Stimulated activated naive B cell treated with anti-CD40 and anti-IgM and Interleukin-4, amounts not matched to agents 10 μg/mL and 1 μg/mL and 100 μg/mL, for 72 hours (primary cell): ENCODE results near the gene SIX3.

ENCODE experiments used
- ATAC-seq, 2 donors: fragments of 150-1000 bp; cut with Tn5 transposase; replicated peaks; 2 replicates each; pipeline ENCODE4 v1.10.0; 2021; ENCODE audit warnings: moderate library complexity in 1 of 2
- DNase-seq: peaks from one replicate; pipeline ENCODE4 v3.0.0; 2021
- H3K27ac Mint-ChIP-seq: one replicate; pipeline ENCODE4 v1.8.0; 2022; ENCODE audit warnings: mild to moderate bottlenecking, mixed read lengths
- H3K27me3 Mint-ChIP-seq, 2 donors: one replicate each; pipeline ENCODE4 v1.8.0; 2022; ENCODE audit warnings: mixed read lengths in 2 of 2
- H3K36me3 Mint-ChIP-seq, 2 donors: one replicate each; pipeline ENCODE4 v1.8.0; 2022; ENCODE audit warnings: mixed read lengths in 2 of 2, mild to moderate bottlenecking in 1 of 2
- H3K4me1 Mint-ChIP-seq, 2 donors: one replicate each; pipeline ENCODE4 v1.8.0; 2022; ENCODE audit warnings: mixed read lengths in 2 of 2, mild to moderate bottlenecking in 1 of 2
- H3K4me3 Mint-ChIP-seq, 2 donors: one replicate each; pipeline ENCODE4 v1.8.0; 2022; ENCODE audit warnings: mild to moderate bottlenecking in 2 of 2, mixed read lengths in 2 of 2, moderate library complexity in 1 of 2
- H3K9me3 Mint-ChIP-seq, 2 donors: one replicate each; pipeline ENCODE4 v1.8.0; 2022; ENCODE audit warnings: mixed read lengths in 2 of 2, mild to moderate bottlenecking in 1 of 2

Gene SIX3

DNA sequence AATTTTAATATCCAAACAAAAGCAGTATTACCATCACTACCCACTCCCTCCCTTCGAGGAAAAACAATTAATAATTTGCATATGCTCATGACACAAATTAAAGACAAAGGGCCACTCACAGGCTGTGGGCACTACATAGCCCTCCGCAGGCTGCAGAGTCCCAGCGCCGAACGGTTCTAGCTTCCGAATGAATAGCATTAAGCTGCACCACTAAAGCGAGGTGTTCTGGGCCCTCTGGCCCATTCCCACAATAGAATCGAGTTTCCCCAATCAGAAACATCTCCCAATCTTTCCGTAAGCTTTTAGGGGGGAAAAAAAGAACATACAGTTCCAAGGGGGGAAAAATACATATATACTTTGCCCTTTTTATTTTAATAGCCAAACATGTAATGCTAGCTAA, 14.5 kb upstream of the SIX3 start:
- no peak overlapping the region for H3K27ac Mint-ChIP-seq
- DNase-seq, result no peak
- peaks cover 14 to 26% of the 10 kb centered on the region in 2 donors for H3K4me1 Mint-ChIP-seq
- H3K4me3 Mint-ChIP-seq, result no peak overlapping the region
- no peak for ATAC-seq
- no peaks in the 10 kb centered on the region for H3K9me3 Mint-ChIP-seq
- H3K36me3 Mint-ChIP-seq, result no peaks in the 10 kb centered on the region
- H3K27me3 Mint-ChIP-seq, result peaks cover 55 to 78% of the 10 kb centered on the region in 2 donors

- Mint-ChIP-seq H3K4me3 (peak overlapping the region; percentile 57 to 58), H3K4me1 (peaks cover 22 to 33% of the 10 kb centered on the region in 2 donors), H3K27me3 (peaks cover 64 to 80% of the 10 kb centered on the region in 2 donors), H3K36me3 (peaks cover 4% of the 10 kb centered on the region in 2 donors), H3K9me3 (peaks cover 0 to 2% of the 10 kb centered on the region in 2 donors), H3K27ac (peak overlapping the region; percentile 80)
- DNase-seq (no peak), ATAC-seq (no peak)
Measured at GRCh38 chr2:44927985-44928482, 13.5 kb upstream of the SIX3 start.

DNA sequence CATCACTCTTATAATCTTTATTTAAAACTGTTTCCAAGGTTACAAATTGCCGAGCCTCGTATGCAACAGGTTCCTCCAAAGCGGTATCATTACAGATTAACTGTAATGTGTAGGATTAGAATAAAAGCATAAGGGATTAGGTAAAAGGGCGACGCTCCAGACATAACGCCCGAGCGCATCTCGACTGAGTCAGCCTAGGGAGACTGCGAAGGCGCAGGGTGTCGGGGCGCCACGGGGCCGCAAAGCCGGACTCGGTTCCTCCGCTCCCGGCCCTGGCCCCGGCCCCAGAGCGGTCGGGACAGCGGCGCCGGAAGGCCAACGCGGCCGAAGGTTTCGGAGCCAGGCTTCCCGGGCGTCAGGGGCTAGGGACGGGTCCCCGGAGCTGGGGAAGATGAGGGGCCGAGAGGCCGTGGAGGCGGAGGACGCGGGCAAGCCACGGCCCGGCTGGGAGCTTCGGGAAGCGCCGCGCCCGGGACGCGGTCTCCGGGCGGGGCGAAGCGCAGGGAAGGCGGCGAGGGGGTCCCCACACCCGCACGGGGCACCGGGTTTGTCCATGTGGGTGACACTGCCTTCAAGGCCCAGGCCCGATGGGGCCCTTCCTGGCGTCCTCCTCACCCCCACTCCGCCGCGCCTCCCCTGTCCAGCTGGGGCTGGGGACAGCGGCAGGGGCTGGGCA, 12.9 kb upstream of the SIX3 start:
- Mint-ChIP-seq H3K36me3 (peaks cover 4% of the 10 kb centered on the region in 2 donors), H3K4me1 (peaks cover 28 to 39% of the 10 kb centered on the region in 2 donors), H3K9me3 (peaks cover 0 to 3% of the 10 kb centered on the region in 2 donors), H3K27ac (peak overlapping the region; percentile 80), H3K27me3 (peaks cover 68 to 80% of the 10 kb centered on the region in 2 donors), H3K4me3 (peak overlapping the region; percentile 57 to 58)
- no peak for DNase-seq
- ATAC-seq, result no peak

- DNase-seq (no peak), ATAC-seq (no peak)
- Mint-ChIP-seq H3K4me3 (peak overlapping the region; percentile 25 to 62), H3K27ac (peak overlapping the region; percentile 42), H3K4me1 (peaks cover 33 to 45% of the 10 kb centered on the region in 2 donors), H3K36me3 (peaks cover 4% of the 10 kb centered on the region in 2 donors), H3K27me3 (peaks cover 68 to 80% of the 10 kb centered on the region in 2 donors), H3K9me3 (peaks cover 0 to 4% of the 10 kb centered on the region in 2 donors)
Measured at GRCh38 chr2:44929159-44929734, 12.3 kb upstream of the SIX3 start.

GRCh38 chr2:44929735-44930273, 11.7 kb upstream of the SIX3 start:
- H3K9me3 Mint-ChIP-seq, result peaks cover 0 to 4% of the 10 kb centered on the region in 2 donors
- peaks cover 4% of the 10 kb centered on the region in 2 donors for H3K36me3 Mint-ChIP-seq
- H3K4me3 Mint-ChIP-seq, result peak overlapping the region; percentile 63 to 68
- peaks cover 36 to 51% of the 10 kb centered on the region in 2 donors for H3K4me1 Mint-ChIP-seq
- DNase-seq, result no peak
- H3K27me3 Mint-ChIP-seq, result peaks cover 73 to 84% of the 10 kb centered on the region in 2 donors
- no peak for ATAC-seq
- peak overlapping the region; percentile 74 for H3K27ac Mint-ChIP-seq

- ATAC-seq (no peak), DNase-seq (no peak)
- peaks cover 4% of the 10 kb centered on the region in 2 donors for H3K36me3 Mint-ChIP-seq
- peaks cover 70 to 86% of the 10 kb centered on the region in 2 donors for H3K27me3 Mint-ChIP-seq
- H3K4me3 Mint-ChIP-seq, result peak overlapping the region; percentile 63 to 68
- peak overlapping the region; percentile 83 for H3K27ac Mint-ChIP-seq
- H3K9me3 Mint-ChIP-seq, result peaks cover 0 to 4% of the 10 kb centered on the region in 2 donors
- peaks cover 41 to 58% of the 10 kb centered on the region in 2 donors for H3K4me1 Mint-ChIP-seq
Measured at GRCh38 chr2:44930274-44931197, 11.0 kb upstream of the SIX3 start.

GRCh38 chr2:44931198-44931780, 10.2 kb upstream of the SIX3 start:
- peak overlapping the region; percentile 83 for H3K27ac Mint-ChIP-seq
- H3K9me3 Mint-ChIP-seq, result peaks cover 0 to 4% of the 10 kb centered on the region in 2 donors
- peak overlapping the region in 1 of 2 donors; percentile 9 for H3K4me3 Mint-ChIP-seq
- H3K36me3 Mint-ChIP-seq, result peaks cover 4% of the 10 kb centered on the region in 2 donors
- peaks cover 42 to 65% of the 10 kb centered on the region in 2 donors for H3K4me1 Mint-ChIP-seq
- DNase-seq (no peak), ATAC-seq (no peak)
- peaks cover 71 to 86% of the 10 kb centered on the region in 2 donors for H3K27me3 Mint-ChIP-seq

DNA sequence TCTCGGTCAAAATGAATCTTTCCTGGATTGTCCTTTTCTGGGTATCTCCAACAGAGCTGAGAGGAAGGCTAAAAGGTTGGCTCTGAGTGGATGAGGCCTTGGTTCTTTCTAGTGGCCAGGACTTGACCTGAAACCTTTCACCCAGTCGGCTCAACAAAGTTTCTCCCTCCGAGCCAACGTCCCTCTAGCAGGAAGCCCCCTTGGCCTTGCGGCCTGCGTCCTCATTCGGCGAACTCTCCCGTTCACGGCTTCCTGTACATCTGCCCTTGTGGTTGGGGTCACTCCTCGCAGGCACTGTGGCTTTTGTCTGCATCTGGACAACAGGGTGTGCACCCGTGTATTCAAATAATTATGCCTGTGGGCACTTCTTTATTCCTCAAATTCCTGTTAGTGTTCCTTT, 9.4 kb upstream of the SIX3 start:
- peaks cover 4% of the 10 kb centered on the region in 2 donors for H3K36me3 Mint-ChIP-seq
- no peak for DNase-seq
- no peak for ATAC-seq
- peak overlapping the region; percentile 63 for H3K27ac Mint-ChIP-seq
- peaks cover 44 to 71% of the 10 kb centered on the region in 2 donors for H3K4me1 Mint-ChIP-seq
- peak overlapping the region in 1 of 2 donors; percentile 45 for H3K4me3 Mint-ChIP-seq
- peaks cover 0 to 4% of the 10 kb centered on the region in 2 donors for H3K9me3 Mint-ChIP-seq
- peaks cover 75 to 90% of the 10 kb centered on the region in 2 donors for H3K27me3 Mint-ChIP-seq

DNA sequence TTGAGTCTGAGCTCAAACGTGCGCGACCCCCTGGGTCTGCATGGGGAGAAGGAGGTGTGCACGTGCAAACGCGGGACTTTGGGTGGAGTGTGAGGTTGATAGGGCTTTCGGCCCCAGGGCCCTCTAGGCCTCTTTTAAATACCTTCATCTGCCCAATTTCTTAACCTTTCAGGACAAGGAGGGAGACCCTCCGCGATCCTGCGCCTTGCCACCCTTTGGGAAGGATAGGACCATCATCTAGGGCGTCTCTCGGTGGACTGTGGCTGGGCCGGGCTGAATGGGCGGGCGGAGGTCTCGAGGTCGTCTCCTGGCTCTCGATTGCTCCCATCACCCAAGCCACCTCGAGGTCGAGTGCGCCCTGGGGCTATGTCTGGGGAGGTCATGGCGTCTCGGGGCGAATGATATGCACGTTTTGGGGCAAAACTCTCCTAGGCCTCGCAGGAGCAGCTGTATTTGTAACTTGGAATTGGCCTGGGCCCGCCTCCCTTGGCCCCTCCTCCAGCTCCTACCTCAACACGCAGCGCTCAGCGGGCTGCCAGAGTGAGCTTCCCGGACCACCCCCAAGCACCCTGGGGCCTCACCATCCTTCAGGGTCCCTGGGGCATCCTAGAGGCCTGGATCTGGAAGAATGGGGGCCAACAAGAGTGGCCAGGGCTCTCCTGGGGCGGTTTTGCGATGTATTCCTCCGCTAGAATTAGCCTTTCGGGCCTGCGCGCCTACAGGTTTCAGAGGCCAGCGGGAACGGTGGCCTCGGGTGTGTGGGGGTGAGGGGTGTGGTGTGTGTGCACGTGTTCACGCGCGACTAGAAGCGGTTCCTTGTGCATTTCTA, 8.7 kb upstream of the SIX3 start:
- Mint-ChIP-seq H3K9me3 (peaks cover 0 to 4% of the 10 kb centered on the region in 2 donors), H3K27me3 (peaks cover 78 to 92% of the 10 kb centered on the region in 2 donors), H3K4me3 (peak overlapping the region; percentile 11 to 45), H3K36me3 (peaks cover 4% of the 10 kb centered on the region in 2 donors), H3K27ac (peak overlapping the region; percentile 63), H3K4me1 (peaks cover 44 to 78% of the 10 kb centered on the region in 2 donors)
- ATAC-seq, result no peak
- no peak for DNase-seq

GRCh38 chr2:44933434-44933951, 8.0 kb upstream of the SIX3 start:
- no peak for ATAC-seq
- peak overlapping the region; percentile 5 to 60 for H3K4me3 Mint-ChIP-seq
- H3K27me3 Mint-ChIP-seq, result peaks cover 74 to 92% of the 10 kb centered on the region in 2 donors
- peak overlapping the region; percentile 34 for H3K27ac Mint-ChIP-seq
- no peak for DNase-seq
- peaks cover 0 to 4% of the 10 kb centered on the region in 2 donors for H3K9me3 Mint-ChIP-seq
- peaks cover 4% of the 10 kb centered on the region in 2 donors for H3K36me3 Mint-ChIP-seq
- peaks cover 43 to 78% of the 10 kb centered on the region in 2 donors for H3K4me1 Mint-ChIP-seq

DNA sequence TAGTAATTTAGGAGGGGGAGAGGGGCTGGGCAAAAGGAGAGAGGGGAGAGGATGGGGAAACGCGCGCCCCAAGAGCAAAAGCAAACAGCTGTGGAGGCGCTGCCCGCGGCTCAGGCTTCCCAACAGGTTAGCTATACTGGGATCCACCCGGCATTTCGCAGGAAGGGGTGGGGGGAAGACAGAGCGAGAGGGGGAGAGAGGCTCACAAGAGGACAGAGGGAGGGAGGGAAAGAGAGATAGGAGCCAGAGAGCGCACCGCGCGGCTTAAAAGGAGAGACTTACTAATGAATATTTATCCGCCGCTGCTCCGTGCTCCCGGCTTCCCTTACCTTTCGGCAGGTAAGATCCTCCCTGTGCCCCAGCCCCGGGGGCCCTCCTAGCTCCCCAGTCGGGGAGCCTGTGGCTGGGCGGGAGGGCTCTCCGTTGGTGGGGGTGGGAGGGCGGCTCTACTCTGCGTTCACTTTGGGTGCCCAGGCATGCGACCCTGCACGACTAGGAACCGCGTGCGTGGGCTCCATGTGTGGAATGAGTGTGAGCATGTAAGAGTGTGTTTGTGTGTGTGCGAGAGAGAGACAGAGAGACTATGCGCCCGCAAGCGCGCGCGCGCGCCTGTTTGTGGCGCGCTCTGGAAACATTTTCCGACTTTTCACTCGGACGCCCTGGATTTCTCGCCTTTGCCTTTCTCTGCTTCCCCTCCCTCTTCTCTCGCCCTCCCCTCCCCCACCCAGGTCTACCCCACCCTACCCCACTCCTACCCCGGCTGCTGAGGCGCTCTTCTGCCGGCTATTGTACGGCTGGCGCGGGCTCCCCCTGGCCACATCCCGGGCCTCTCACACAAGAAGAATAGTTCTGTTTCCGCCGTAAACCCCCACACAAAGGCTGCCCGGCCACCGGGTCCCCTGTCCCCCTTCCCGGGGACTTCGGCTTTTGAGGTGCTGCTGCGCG, 7.2 kb upstream of the SIX3 start:
- Mint-ChIP-seq H3K9me3 (peaks cover 0 to 4% of the 10 kb centered on the region in 2 donors), H3K27me3 (peaks cover 74 to 95% of the 10 kb centered on the region in 2 donors), H3K4me3 (peak overlapping the region; percentile 72 to 77), H3K36me3 (peaks cover 4% of the 10 kb centered on the region in 2 donors), H3K4me1 (peaks cover 43 to 80% of the 10 kb centered on the region in 2 donors), H3K27ac (peak overlapping the region; percentile 51)
- no peak for ATAC-seq
- DNase-seq, result no peak
